OCI-LY3 (cell line): ENCODE measurements around the gene DTX1.

Source experiments
- H2AFZ ChIP-seq: fragments of 200-600, 300-600 bp; shearing (Covaris generic); 2 replicates; pipeline ENCODE4 v1.6.0; 2014; ENCODE audit warnings: antibody characterized with exemption, low read depth, low read length
- H3K27ac ChIP-seq: fragments of 200-600, 300-600 bp; sonication (generic); 2 replicates; pipeline ENCODE4 v1.5.1; 2014; ENCODE audit warnings: mild to moderate bottlenecking, low read length, moderate library complexity, mixed read lengths
- H3K27me3 ChIP-seq: fragments of 200-600, 300-600 bp; sonication (generic); 2 replicates; pipeline ENCODE4 v1.6.1; 2014; ENCODE audit warnings: low read depth, low read length, mixed read lengths
- H3K36me3 ChIP-seq: fragments of 200-600, 300-600 bp; sonication (generic); replicated peaks from 2 replicates; pipeline ENCODE3; 2014; ENCODE audit warnings: low read depth, low read length, mixed read lengths
- H3K4me1 ChIP-seq: fragments of 300-600, 200-600 bp; sonication (generic); 2 replicates; pipeline ENCODE4 v1.6.1; 2014; ENCODE audit warnings: low read length, mixed read lengths
- H3K4me2 ChIP-seq: fragments of 200-600, 300-600 bp; sonication (generic); 2 replicates; pipeline ENCODE4 v1.6.1; 2014; ENCODE audit warnings: low read length, mixed read lengths
- H3K4me3 ChIP-seq: fragments of 300-600, 200-600 bp; sonication (generic); 2 replicates; pipeline ENCODE4 v1.5.1; 2014; ENCODE audit warnings: antibody characterized with exemption, mild to moderate bottlenecking, low read length, moderate library complexity
- H3K79me2 ChIP-seq: fragments of 300-600, 200-600 bp; shearing (Covaris generic); 2 replicates; pipeline ENCODE4 v1.6.1; 2014; ENCODE audit warnings: mild to moderate bottlenecking, low read length, mixed read lengths
- H3K9ac ChIP-seq: fragments of 300-600, 200-600 bp; shearing (Covaris generic); 2 replicates; pipeline ENCODE4 v1.6.0; 2014; ENCODE audit warnings: mild to moderate bottlenecking, low read length, moderate library complexity
- H3K9me3 ChIP-seq: fragments of 200-600, 300-600 bp; shearing (Covaris generic); 2 replicates; pipeline ENCODE4 v1.6.1; 2014; ENCODE audit warnings: low read length, mixed read lengths; ENCODE audit not compliant: insufficient read depth
- H4K20me1 ChIP-seq: fragments of 200-600, 300-600 bp; sonication (generic); 2 replicates; pipeline ENCODE4 v1.6.1; 2016; ENCODE audit warnings: low read length, mixed read lengths; ENCODE audit not compliant: insufficient read depth
- EZH2phosphoT487 ChIP-seq: fragments of 200-600 bp; shearing (Covaris generic); IDR thresholded peaks from 2 replicates; pipeline ENCODE4 v1.6.1; 2018; ENCODE audit warnings: antibody characterized with exemption, mixed run types, low read depth
- TF ChIP-seq, protein P1 (sequence below): fragments of 200-600, 300-600 bp; sonication (generic); IDR thresholded peaks from 2 replicates; pipeline ENCODE4 v1.5.1; 2014; ENCODE audit warnings: antibody characterized with exemption, low read length, low read depth

DTX1 gene

DNA sequence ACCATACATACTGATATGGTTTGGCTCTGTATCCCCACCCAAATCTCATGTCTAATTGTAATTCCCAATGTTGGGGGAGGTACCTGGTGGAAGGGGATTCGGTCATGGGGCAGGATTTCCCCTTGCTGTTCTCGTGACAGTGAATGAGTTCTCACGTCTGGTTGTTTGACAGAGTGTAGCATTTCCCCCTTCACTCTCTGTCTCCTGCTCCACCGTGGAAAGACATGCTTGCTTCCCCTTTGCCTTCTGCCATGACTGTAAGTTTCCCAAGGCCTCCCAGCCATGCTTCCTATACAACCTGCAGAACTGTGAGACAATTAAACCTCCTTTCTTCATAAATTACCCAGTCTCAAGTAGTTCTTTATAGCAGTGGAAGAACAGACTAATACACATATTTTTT is 28.8 kb upstream of the DTX1 start:
- H3K4me2 ChIP-seq: no peak overlapping the region
- H3K27me3 ChIP-seq: peaks cover 4% of the 10 kb centered on the region; the same call in 1 of the 2 replicates
- no peaks in the 10 kb centered on the region for H3K79me2 ChIP-seq
- no peak overlapping the region for H3K27ac ChIP-seq
- H3K9me3 ChIP-seq: no peaks in the 10 kb centered on the region
- H3K9ac ChIP-seq: no peak overlapping the region
- no peaks in the 10 kb centered on the region for H3K36me3 ChIP-seq
- H3K4me1 ChIP-seq: peaks cover 11% of the 10 kb centered on the region; the same call in 1 of the 2 replicates
- no peak for TF ChIP-seq EZH2phosphoT487
- TF ChIP-seq, protein P1, sequence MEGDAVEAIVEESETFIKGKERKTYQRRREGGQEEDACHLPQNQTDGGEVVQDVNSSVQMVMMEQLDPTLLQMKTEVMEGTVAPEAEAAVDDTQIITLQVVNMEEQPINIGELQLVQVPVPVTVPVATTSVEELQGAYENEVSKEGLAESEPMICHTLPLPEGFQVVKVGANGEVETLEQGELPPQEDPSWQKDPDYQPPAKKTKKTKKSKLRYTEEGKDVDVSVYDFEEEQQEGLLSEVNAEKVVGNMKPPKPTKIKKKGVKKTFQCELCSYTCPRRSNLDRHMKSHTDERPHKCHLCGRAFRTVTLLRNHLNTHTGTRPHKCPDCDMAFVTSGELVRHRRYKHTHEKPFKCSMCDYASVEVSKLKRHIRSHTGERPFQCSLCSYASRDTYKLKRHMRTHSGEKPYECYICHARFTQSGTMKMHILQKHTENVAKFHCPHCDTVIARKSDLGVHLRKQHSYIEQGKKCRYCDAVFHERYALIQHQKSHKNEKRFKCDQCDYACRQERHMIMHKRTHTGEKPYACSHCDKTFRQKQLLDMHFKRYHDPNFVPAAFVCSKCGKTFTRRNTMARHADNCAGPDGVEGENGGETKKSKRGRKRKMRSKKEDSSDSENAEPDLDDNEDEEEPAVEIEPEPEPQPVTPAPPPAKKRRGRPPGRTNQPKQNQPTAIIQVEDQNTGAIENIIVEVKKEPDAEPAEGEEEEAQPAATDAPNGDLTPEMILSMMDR: no peak
- H2AFZ ChIP-seq: no peak overlapping the region
- no peaks in the 10 kb centered on the region for H4K20me1 ChIP-seq
- no peak overlapping the region for H3K4me3 ChIP-seq

GRCh38 chr12:113030875-113031525 is 25.5 kb upstream of the DTX1 start:
- Histone ChIP-seq H4K20me1 (no peaks in the 10 kb centered on the region), H3K27me3 (peaks cover 4% of the 10 kb centered on the region; the same call in 1 of the 2 replicates), H3K9ac (no peak overlapping the region), H2AFZ (no peak overlapping the region), H3K79me2 (no peaks in the 10 kb centered on the region), H3K4me1 (peaks cover 11% of the 10 kb centered on the region; the same call in 1 of the 2 replicates), H3K27ac (no peak overlapping the region), H3K36me3 (no peaks in the 10 kb centered on the region), H3K4me3 (peak overlapping the region; percentile 33), H3K4me2 (peak overlapping the region; percentile 55), H3K9me3 (no peaks in the 10 kb centered on the region)
- TF ChIP-seq EZH2phosphoT487: no peak
- TF ChIP-seq, protein P1: peak; percentile 78

DNA sequence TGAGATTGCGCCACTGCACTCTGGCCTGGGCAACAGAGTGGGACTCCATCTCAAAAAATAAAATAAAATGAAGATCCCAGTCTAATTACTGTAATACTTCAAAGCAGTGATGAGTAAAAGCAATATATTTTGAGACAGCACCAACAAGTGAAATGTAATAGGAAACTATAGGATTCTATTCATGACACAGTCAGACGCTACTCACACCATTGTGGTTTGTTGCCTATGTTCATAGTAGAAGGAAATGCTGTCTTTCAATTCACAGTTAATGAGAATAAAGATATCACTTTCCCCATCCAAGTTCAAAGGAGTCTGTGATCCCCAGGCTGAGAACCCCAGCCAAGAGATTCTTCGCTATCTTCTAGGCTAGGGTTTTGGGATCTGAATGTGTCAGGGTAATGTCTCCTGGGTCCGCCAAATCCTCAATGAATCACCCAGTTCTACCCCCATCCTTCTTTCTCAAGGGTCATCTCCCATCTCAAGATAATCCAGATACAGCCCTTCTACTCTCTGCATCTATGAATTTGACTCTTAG is 16.6 kb upstream of the DTX1 start:
- Histone ChIP-seq H3K4me2 (no peak overlapping the region), H3K4me1 (no peaks in the 10 kb centered on the region), H2AFZ (no peak overlapping the region), H3K36me3 (no peaks in the 10 kb centered on the region), H3K79me2 (no peaks in the 10 kb centered on the region), H3K27ac (no peak overlapping the region), H3K9me3 (no peaks in the 10 kb centered on the region), H3K9ac (no peak overlapping the region), H3K27me3 (peaks cover 6% of the 10 kb centered on the region; the same call in 1 of the 2 replicates), H4K20me1 (no peaks in the 10 kb centered on the region), H3K4me3 (no peak overlapping the region)
- TF ChIP-seq, protein P1: no peak
- no peak for TF ChIP-seq EZH2phosphoT487

GRCh38 chr12:113040722-113041171 is 15.8 kb upstream of the DTX1 start:
- no peaks in the 10 kb centered on the region for H3K9me3 ChIP-seq
- H3K4me1 ChIP-seq: no peaks in the 10 kb centered on the region
- no peaks in the 10 kb centered on the region for H4K20me1 ChIP-seq
- H3K4me2 ChIP-seq: no peak overlapping the region
- no peak overlapping the region for H3K4me3 ChIP-seq
- peaks cover 6% of the 10 kb centered on the region; the same call in 1 of the 2 replicates for H3K27me3 ChIP-seq
- H3K79me2 ChIP-seq: no peaks in the 10 kb centered on the region
- no peak overlapping the region for H3K9ac ChIP-seq
- no peak for TF ChIP-seq EZH2phosphoT487
- TF ChIP-seq, protein P1: no peak
- no peak overlapping the region for H3K27ac ChIP-seq
- H2AFZ ChIP-seq: no peak overlapping the region
- no peaks in the 10 kb centered on the region for H3K36me3 ChIP-seq
